HG02970 (cell line): ENCODE results near the gene CCDC172.

Experiments used
- ATAC-seq: cut with Tn5 transposase; IDR thresholded peaks from one replicate; pipeline ENCODE4 v1.9.1; 2021; ENCODE audit warnings: mild to moderate bottlenecking, moderate library complexity, moderate number of reproducible peaks; ENCODE audit not compliant: unreplicated experiment, low FRiP score

The CCDC172 gene, protein sequence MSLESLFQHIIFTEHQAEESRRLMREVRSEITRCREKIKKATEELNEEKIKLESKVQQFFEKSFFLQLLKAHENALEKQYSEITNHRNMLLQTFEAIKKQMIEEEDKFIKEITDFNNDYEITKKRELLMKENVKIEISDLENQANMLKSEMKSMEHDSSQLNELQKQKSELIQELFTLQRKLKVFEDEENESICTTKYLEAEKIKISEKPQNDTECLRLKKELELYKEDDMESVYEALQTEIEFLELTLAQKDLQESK

DNA sequence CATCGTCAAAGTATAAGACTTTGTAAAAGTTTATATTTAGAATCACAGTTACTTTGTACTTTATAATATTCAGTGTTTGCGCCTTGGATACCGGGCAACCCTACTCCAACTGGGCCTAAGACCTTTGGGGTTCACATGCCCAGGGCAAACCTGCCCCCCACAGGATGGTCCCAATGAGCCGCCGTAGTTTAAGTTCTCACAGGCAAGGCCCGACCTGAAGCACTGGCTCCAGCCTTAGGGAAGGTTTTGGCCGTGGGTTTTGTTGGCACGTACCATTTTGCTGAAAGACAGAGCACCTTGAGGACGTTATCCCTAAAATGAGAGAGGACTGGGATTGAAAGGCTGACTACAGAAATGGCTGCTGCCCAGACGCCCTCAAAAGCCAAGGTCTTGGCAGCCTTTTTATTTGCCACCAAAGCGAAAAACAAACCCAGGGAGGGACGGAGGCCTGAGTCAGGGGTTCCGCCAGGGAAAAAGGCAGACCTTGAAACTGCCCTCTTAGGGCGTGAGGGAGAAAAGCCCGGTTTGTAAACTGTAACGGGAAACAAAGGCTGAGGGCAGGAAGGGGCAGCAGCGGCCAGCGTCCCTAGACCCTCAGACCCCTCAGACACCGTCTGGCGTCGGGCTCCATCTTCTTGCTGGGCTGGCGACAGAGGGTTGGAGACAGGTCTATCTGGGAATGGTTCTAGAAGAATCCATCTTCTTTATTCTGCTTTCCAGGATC, at the start of gene CCDC172:
Gene CCDC172 (plus strand): TSS at position 222 of the 724 bp plus-strand sequence. CDS start 564 bp downstream, outside the sequence.
- no peak for ATAC-seq

DNA sequence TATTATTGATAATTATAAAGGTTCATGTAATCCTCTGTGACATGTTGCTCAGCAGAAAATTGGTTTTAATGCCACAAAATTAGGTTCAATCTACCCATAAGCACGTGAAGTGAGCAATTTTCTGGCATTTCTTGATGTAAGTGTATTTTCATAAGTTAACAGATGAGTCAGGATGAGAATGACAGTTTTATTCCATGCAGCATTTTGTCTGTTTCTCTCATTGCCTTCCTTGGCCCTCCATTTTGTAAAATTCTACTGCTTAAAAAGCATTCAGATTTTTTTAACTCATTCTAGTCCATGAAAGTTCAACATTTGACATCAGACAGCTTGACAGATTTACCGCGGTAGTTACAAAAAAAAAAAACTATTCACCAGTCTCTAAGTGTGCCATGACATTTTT, 47.3 kb upstream of the CCDC172 start:
- ATAC-seq: no peak

DNA sequence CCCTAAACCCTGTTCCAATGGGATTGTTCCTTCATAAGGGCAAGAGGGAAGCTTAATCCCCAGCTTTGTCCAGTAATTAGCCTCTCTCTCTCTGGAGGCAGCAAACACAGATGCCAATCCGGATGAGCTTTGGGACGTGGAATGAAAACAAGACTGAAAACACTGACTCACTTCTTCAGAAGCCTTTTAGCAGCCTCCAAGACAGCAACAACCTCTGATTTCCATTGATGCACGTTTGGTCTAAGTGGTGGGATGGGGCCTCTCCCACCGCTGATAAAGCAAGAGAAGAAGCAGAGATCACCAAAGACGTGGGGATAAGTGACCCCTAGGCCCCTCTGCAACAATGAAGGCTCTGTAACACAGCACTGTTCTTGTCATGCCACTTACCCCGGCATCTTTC, 45.4 kb upstream of the CCDC172 start:
- no peak for ATAC-seq

DNA sequence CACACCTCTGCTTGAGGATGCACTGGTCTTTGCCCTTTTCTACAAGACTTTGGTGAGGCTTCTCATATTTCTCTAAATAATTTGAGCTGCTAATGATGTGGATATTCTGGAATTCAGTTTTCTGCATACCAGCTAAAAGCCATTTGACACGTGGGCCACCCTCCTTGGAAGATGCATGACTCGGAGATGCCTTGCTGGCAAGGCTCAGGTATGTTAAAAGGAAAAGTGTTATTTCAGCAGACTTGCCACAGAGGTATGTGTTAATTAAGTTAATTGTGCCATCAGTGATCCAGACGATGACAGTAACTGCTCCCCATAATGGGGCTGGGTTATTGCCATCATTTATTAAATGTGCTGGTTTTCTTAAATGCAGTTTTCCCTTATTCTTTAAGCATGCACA, 42.5 kb upstream of the CCDC172 start:
- ATAC-seq: no peak

DNA sequence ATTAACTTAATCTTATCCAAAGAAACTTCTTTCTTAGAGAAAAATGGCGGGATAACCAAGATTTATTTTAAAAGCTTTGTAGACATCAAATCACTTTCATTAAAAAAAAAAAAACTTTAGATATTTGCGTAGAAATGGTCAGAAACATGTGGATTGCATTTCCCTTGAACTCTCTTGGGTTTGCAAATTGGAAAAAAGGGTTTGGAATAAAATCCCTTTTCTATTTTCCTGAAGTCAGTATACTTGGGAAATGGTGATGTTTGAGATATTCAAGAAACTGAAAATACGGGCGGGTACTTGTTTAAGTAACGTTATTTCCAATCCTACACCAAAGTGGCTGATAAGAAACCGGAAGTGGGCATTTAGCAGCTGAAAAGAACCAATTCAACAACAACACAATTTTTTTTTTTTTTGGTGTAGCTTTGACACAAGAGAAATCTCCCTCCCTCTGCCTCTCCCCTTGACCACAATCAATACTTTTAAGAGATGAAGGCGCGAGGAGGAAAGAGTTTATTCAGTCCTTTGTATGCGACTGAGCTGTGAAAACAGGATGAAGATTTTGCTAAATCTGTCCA, 37.5 kb upstream of the CCDC172 start:
- no peak for ATAC-seq

DNA sequence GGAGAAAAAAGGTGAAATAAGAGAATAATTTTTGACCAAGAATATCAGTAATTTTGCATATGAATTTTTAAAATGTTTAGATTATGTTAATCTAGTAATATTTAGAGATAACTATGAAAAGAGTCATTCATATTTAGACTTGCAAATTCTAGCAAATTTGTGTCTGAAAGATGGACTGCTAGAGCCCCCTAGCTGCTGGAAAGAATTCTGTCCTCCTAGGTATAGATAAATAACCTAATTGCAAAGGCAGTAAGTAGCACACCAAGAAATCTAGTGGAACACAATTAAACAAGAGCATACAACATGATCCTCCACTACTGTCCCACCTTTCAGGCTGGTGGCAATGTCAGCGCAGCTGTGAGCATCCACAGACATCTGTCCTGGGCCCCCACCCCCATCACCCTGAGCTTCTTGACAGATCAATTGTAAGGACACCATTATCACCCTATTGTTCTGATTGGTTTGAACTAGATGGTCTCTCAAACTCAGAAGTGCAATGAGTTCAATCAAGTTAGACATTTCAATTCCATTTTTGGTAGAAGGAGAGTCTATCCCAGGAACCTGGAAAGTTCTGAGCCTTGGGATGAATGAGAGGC, 36.2 kb upstream of the CCDC172 start:
- ATAC-seq: no peak

DNA sequence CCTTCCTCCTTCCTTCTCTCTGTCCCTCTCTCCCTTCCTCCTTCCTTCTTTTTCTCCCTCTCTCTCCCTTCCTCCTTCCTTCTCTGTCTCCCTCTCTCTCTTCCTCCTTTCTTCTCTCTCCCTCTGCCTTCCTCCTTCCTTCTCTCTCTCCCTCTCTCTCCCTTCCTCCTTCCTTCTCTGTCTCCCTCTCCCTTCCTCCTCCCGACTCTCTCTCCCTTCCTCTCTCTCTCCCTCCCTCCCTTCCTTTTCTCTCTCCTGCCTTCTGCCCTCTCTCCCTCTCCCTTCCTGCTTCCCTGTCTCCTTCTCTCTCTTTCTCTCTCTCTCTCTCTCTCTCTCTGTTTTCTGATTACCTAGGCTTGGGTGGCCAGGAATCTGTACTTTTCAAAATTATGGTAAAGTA, 34.6 kb upstream of the CCDC172 start:
- ATAC-seq: no peak

DNA sequence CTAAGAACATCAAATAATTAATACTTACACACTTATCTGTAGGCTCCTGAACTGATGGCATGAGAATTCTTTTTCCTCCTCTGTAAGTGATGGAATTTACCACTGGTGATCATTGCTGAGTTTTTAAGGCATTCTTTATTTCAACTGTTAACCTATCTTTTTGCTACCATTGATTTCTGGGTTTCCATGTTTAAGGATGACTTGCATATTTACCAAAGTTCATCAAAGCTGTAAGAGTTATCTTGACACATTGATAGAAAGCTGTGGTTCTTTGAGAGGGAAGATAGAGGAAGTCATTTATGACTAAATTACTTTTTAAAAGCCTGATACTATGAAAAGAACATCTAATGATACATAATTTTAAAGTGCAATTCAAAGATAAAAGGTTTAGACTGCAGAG, 31.8 kb upstream of the CCDC172 start:
- ATAC-seq: no peak

DNA sequence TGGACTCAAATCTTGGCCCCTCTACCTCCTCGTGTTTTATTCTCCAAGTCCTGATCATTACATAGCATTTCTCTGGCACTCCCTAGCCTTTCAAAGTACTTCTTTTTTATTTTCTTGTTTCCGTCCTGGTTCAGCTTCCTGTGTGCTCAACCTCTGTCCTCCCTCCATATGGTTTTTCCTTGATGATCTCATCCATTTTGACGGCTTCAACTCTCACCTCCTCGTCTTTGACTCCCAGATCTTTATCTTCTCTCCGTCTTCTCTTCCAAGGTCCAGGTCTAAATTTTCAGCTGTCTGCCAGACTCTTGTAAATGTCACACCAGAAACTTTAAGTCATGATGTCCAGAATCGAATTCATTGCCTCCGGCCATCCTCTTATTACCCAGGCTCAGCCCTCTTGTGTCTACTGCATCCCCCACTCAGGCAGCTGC, 27.9 kb upstream of the CCDC172 start:
- ATAC-seq: no peak

DNA sequence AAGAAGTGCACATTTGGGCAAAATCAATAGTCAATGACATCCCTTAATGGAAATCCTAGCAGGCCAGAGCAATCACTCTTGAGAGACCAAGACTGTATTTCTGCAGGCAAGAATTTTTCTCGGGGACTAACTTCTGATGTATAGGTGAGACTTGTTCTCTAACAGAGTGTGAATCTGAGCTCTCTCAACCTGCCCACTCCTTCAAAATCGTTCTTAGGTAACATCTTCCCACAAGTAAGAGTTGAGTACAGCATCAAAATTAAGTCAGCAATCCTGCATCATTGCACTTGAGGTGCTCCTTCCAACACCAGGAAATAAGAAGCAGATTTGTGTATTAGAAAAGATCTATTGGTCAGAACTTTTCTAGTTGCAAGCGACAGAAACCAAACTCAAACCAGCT, 25.7 kb upstream of the CCDC172 start:
- no peak for ATAC-seq

DNA sequence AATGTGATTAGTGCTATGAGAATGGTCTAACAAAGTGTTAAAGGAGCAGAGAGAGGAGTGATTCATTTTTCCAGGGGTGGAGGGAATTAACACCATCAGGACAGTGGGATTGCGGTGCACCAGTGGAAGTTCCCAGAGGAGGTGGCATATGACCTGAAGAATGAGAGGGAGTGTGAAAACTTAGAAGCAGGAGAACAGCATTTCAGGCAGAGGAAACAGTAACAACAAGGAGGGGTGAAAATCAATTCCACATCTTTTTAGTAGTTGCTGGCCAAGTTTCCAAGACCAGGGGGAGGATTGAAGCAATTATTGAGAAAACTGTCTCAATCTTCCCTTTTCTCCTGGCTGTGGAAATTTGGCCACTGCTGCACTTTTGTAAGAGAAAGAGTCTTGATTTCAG, 23.7 kb upstream of the CCDC172 start:
- no peak for ATAC-seq

DNA sequence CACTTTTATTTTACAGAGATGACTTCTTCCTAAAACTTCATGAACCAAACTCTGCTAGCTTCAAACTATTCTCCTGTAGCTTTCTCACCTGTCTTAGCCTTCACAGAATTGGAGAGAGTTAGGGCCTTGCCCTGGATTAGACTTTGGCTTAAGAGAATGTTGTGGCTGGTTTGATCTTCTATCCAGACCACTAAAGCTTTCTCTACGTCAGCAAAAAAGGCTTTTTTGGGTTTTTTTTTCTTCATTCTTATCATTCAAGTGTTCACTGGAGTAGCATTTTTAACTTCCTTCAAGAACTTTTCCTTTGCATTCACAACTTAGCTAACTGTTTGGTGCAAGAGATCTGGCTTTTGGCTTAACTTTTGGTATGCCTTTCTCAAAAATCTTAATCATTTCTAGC, 19.3 kb upstream of the CCDC172 start:
- ATAC-seq: no peak

DNA sequence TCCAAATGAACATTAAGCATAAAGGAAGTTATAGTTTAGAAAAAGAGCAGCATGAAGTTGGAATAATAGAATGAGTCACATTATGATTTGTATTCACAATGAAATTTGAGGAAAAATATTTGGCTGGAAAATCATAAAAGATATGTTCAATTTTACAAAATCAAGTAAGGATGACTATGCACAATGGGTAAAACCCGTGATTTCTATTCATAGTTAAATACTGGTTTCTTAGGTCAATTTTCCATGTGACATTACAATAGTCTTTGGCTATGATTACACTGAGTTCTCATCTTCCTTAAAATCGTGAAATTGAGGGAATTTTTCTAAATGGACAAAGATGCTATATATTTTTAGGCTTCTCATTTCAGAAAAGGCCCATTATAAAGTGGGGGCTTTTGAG, 17.4 kb upstream of the CCDC172 start:
- no peak for ATAC-seq

DNA sequence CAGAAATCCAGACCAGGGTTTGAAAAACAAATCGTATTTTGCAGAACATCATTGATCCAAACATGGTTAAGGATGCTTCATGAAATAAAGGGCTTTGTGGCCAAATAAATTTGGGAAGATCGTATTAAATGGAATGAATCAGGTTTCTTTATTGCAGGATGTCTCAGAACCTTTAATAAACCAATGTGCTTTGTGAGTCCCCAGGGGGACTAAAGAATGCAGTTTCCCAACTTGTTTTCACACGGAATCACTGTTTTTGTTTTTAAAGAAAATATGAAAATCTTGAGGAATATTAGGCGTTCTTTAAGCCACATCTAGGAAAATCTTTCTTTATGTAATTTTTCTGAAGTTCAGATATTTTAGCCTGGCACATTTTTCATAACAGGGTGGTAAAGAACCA, 16.8 kb upstream of the CCDC172 start:
- no peak for ATAC-seq

DNA sequence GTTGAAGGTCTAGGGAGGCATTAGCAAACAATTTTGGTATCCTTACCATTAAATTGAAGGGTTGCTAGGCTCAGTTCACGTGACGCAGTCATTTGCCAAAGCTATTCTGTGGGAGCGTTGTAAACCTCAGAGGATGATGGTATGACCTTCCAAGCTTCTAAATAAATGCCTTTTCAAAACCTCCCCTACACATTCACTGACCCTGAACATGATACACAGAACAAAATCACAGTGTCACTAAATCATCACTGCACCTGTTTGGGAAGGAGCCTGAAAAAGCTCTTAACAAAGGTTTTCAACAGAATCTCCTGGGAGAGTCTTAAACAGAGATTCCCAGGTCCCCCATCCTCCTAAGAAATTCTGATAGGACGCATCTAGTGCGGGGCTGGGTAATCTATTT, 13.2 kb upstream of the CCDC172 start:
- ATAC-seq: no peak

DNA sequence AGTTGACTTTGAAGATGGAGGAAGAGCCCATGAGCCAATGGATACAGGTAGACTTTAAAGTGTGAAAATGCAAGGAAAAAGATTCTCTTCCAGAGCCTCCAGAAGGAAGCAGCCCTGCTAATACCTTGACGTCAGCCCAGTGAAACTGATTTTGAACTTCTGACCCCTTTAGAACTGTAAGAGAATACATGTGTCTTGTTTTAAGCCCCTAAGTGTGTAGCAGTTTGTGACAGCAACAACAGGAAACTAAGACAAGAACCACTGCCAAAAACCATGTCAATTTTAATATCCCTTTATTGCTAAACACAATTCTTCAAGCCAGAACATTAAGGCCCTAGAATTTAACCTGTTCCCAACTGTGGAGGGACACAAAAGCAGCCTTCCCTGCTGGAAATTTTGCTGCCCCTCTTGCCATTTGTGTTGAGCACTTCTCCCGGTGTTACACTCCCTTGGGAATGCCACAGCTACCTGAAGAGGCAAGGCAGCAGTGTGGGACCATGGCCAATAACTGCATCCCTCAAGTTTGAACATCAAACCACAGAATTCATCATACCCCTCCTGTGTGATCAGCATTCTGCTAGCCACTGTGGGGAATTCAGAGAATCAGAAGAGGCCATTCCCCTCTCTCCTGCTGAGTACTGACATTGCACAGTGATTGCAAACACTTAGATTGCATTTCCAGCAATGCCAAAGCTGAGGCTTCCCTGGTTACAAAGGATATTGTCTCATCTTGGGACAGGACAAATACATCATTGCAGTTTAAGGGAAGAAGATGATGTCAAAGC, 12.3 kb upstream of the CCDC172 start:
- ATAC-seq: no peak

DNA sequence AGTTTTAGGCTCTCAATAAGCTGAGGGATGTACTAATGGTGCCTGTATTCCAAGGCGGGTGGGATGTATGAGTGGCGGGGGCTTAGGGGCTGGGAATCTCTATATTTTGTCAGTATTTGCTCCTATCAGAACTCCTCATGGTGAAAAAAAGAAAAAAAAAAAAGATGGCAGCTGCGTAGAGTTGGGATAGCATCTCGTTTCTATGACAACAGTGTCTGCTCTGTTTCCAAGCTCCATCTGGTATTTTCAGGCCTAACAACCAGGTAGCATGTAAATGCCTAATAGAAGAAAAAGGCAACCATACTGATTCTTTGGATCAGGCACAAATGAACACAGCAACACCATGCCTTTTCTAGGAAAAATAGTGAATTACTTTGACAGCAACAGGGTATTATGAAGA, 11.7 kb upstream of the CCDC172 start:
- no peak for ATAC-seq

DNA sequence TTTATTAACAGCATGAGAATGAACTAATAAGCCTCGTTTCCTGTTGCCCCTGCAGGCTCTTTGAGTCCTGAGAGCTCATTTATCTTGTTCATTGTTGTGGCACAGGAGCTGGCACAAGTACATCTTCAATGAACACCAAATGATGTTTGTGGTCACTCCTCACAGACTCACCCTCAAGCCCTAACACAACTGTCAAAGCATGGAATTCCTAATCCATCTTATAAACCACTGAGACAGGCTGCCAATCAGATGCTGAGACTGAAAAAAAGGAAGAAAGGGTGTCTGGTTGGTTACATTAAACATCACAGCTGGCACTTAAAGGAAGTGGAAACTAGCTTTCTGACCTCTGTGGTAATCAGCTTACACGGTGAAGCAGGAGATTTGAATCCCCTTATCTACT, 7.7 kb upstream of the CCDC172 start:
- ATAC-seq: no peak

DNA sequence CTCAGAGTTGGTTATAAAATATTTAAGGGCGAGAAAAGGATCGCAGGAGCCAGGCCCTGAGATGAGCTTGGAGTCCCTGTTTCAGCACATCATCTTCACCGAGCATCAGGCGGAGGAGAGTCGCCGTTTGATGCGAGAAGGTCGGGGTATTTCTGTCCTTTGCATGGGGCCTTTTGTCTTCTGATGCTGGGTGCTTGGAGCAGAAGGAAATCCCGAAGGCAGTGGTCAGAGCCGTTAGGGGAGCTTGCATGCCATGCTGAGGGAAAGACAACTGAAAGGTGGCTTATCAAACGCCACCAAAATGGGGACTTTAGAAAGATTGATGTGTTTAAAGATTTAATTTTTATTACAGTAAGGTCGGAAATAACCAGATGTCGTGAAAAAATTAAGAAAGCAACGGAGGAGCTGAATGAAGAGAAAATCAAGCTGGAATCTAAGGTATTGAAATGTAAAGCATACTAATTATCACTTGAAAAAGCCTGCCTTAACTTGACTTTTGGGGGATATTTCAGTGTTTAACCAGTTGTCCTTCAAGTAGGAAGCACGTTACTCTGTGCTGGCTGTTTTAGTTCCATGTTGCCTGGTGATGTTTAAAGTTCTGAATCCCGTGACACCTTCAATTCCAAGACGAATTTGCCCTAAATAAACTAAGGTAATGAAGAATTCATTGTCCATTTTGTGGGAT, 845 bp downstream of the CCDC172 start:
- ATAC-seq: no peak

DNA sequence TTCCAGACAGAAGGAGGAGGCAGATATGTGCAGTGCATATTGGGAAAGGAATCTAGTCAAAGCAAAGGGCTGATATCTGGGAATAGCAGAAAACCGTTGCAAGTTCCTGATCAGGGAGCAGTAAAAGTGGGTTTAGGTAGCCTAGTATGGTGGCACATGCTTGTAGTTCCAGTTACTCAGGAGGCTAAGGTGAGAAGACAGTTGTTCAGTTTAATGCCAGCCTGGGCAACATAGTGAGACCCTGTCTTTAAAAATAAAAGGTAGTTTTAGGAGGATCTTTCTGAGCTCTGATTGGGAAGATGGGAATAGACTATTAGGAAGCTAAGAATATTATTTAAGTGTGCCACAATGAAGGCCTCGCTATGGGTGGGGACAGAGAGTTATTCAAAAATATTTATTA, 1.7 kb downstream of the CCDC172 start:
- no peak for ATAC-seq
